8988T (cell line): Measurements from ENCODE around the gene APOBEC3C.
"Not testable (repeated sequence)": the region's sequence is repeated elsewhere in the genome, so short reads cannot be mapped to it uniquely, and the experiment has no call there.

ENCODE experiments used
- DNase-seq: peaks from one replicate; pipeline ENCODE4 v3.0.0; 2011

The APOBEC3C gene

GRCh38 chr22:39066442-39067276 lies 52.6 kb downstream of the APOBEC3C start:
- not testable (repeated sequence) for DNase-seq

GRCh38 chr22:39068033-39068785 lies 54.2 kb downstream of the APOBEC3C start:
- no peak for DNase-seq
